NCI-H2081 (cell line): ENCODE data around the gene CBR3.
"Not testable (repeated sequence)": the region's sequence is repeated elsewhere in the genome, so short reads cannot be mapped to it uniquely, and the experiment has no call there.

Experiments used
- DNase-seq, 2 experiments: peaks; one replicate each; lab custom pipeline; 2025; lab: John Stamatoyannopoulos, UW

The CBR3 gene

DNA sequence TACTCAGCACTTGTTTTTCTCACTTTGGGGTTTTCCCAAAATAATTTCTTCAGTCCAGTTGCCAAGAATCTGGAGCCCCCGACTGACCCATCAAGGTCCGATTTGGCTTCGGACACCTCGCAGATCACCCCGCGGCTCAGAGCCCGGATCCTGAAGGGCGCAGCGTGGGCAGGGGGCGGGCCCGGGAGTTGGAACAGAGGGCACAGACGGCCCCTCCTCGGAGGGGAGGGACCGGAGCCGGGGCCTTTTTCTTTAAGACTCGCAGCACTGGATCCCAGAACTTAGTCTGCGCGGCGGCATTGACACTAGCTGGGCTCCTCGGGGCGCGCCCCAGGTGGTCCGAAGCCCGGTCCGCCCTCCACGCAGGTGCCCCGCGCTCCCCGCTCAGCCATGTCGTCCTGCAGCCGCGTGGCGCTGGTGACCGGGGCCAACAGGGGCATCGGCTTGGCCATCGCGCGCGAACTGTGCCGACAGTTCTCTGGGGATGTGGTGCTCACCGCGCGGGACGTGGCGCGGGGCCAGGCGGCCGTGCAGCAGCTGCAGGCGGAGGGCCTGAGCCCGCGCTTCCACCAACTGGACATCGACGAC lies at the start of gene CBR3:
Gene CBR3 (plus strand): TSS at position 277 of the 588 bp plus-strand sequence. CDS start 114 bp downstream, at position 391.
- DNase-seq = peak in 1 of 2 experiments; percentile 21

DNA sequence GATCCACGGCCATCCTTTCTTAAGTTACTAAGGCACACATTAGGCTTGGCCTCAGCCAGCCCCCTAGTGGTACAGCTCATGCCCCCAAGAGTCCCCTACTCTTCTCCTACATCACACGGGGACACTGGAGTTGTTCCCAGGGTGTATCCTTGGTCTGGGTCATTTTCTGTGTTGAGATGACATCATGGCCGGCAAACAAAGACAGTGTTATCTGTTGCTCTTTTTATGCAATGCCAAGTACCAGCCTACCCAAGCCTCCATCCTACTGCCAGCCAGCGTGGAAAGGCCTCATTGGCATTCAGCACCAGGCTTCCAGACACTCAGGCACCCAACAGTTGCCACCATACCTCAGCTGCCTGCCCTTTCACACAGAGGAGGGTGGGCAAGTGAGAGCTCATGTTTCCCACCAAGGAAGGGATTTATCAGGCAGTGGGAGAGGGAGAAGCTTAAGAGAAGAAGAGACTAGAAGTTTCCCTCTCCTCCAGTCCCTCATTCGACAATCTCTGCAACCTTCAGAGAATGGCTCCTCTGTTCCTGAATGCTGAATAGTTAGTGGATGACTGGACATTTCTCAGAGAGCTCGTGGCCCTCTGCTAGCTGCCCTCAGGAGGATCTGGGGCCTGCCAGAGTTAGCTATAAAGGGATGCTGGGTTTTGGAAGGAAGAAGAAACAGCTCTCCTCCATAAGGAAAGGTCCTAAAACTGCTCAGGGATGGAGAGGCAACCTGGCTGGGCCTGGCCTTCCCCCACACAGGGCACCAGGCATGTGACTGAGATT lies 47.3 kb upstream of the CBR3 start:
- no peak for DNase-seq

DNA sequence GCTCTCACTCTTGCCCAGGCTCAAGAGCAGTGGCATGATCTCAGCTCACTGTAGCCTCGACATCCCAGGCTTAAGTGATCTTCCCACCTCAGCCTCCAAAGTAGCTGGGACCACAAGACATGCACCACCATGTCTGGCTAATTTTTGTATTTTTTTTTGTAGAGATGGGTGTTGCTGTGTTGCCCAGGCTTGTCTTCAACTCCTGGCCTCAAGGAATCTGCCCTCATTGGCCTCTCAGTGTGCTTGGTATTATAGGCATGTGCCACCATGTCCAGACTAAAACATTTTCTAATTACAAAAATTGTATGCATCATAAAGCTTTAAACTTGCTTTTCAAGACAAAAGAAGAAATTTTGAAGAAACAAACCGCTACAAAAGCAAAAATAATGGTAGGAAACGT lies 44.9 kb upstream of the CBR3 start:
- DNase-seq = no peak

DNA sequence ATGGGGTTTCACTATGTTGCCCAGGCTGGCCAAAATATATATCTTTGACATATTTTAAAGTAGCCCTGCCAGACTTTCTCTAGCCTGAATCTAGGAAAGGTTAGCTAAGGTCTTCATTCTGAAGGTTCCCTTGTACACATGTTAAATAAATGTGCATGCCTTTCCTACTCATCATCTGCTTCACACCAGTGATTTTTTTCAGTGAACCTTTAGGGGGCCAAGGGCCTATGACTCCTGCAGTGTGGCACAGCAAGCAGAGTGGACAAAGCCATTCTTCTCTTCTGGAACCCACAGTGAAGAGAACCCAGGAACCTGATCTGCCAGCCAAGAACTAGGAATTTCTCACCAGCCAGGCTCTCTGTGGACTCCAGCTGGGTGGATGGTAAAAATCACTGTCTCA lies 42.2 kb upstream of the CBR3 start:
- DNase-seq = no peak

DNA sequence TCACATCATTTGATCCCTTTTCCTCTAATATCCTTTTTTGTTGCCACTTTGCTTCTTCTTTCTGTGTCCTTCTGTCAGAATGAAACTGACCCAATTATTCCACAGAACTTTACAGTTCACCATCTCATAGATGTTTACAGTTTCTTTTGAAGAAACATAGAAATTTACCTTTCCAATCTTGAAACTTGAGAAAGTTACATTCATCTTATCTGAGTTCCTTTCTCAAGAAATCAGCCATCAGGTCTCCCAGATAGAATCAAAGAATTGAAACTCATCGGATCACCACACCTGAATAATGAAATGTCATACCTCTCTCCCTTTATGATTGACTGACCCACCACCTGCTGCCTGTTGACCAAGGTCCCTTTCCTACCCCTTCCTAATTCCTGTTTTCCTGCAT lies 41.4 kb upstream of the CBR3 start:
- DNase-seq = no peak

DNA sequence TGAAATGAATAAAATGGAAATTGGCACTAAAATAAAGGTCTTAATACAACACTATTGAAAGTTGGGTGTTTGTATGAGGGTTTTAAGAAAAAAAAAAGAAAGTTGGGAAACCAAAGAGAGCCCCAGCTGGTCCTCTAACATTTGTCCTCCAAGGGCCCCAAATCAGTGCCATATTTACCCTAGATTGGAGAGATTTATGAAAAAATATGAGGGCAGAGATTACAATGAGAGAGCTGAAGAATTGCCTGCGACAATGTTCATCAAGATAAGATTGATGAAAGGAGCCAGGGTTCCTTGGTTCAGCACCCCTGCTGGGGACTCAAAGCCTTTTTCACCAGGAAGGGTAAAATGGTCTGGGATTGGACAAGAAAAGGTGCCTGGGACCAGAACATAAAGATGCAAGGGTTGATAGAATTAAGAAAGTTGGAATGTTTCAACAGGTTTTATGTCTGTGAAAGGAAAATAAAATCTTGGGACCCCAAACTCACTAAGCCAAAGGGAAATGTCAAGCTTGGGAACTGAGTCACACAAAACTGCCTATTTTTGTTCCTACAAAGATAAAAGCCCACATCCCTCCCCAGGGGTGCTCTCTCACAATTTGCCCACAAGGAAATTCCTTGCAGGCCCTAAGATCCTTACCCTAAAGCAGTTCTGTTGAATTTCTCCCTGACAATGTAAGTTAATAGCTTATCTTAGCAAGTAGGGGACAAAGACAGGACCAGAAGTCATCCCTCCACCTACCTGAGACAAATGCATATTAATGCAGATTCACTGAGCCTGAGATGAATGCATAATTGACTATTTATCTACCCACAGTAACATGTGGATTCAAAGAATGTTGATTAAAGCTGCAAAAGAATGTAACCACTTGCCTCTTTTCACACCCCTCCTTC lies 38.2 kb upstream of the CBR3 start:
- no peak for DNase-seq

DNA sequence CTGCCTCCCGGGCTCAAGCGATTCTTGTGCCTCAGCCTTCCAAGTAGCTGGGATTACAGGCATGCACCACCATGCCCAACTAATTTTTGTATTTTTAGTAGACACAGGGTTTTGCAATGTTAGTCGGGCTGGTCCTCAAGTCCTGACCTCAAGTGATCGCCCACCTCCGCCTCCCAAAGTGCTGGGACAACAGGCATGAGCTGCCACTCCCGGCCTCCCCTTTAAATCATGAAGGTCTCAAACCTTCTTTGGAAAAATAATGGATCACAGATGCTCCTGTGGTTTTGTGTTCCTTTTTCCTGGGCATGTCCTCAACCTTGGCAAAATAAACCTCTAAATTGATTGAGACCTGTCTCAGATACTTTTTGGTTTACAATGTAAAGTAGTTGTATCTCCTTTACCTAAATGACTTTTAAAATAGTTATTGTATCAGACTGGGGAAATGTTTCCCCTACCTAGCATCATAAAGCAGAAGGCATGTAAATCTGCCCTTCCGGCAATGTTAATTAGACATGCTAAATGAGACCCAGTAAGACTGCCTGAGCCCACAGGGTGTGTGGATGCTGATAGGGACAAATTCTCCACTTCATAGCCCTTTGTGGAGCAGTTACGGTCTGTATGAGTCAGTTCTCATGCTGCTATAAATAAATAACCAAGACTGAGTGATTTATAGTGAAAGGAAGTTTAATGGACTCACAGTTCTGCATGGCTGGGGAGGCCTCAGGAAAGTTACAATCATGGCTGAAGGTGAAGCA lies 37.3 kb upstream of the CBR3 start:
- DNase-seq = no peak

DNA sequence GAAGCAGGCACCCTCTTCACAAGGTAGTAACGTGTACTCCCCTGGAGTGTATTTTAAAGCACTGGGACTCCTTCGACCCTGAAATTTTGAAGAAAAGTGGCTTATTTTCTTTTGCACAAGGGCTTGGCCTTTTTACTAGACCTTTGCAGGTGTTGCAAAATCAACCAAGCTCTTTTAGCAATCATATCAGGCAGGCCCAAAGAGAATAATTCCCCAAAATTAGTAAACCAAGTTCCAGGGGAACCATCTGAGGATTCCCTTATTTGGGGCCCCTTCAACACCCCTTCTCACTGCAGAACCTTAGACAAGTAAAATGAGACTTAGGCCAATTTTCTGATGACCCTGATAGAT lies 36.7 kb upstream of the CBR3 start:
- no peak for DNase-seq

DNA sequence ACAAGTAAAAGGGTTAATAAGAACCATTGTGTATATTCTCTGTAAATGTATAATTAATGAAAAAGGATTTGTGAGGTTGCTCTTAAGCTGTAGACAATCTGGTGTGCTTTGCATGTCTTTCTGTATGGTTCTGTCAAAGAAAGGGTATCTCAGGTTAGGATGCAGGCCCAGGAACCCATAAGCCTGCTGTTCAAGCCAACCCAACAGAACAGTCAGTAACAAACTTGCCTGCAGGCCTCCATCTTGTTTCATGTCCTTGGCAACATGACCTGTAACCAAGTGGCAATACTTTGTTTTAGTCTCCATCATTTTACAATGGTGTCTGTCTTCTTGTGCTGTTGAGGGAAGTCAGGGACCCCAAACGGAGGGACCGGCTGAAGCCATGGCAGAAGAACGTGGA lies 35.9 kb upstream of the CBR3 start:
- DNase-seq = no peak

DNA sequence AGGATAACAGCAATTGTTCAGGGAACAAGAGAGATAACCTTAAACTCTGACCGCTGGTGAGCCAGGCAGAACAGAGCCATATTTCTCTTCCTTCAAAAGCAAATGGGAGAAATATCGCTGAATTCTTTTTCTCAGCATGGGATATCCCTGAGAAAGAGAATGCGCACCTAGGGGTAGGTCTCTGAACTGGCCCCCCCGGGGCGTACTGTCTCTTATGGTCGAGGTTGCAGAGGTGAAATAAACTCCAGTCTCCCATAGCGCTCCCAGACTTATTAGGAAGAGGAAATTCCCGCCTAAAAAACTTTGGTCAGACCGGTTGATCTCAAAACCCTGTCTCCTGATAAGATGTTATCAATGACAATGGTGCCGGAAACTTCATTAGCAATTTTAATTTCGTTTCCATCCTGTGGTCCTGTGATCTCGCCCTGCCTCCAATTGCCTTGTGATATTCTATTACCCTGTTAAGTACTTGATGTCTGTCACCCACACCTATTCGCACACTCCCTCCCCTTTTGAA lies 35.1 kb upstream of the CBR3 start:
- not testable (repeated sequence) for DNase-seq

DNA sequence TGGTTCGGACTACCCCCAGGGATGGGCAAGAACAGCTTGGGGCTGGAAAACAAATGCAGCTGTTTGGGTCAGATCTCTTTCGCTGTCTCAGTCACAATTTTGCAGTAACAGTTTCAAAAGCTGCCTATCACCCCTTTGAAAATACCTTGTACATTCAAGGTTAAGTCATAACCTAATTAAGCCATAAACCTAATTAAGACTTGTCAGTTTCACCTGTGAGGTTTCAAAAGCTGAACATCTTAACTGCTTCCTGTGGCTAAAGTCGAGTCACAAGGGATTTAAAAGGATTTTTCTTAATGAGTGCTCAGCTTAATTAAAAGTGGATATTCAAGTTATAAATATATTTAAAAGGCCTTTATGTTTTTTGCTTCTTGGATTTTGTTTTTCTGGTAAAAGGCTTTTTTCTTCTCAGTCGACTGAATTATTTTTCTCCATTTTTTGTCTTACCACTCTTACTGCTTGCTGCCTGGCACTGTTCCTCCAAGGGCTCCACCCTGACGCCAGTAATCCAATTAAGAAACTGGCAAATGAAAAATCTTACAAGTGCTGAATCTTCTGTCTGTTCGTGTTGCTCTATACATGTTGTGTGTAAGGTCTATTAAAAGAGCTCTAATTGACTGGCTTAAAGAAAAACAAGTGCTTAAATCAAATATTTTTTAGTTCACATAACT lies 33.8 kb upstream of the CBR3 start:
- no peak for DNase-seq

DNA sequence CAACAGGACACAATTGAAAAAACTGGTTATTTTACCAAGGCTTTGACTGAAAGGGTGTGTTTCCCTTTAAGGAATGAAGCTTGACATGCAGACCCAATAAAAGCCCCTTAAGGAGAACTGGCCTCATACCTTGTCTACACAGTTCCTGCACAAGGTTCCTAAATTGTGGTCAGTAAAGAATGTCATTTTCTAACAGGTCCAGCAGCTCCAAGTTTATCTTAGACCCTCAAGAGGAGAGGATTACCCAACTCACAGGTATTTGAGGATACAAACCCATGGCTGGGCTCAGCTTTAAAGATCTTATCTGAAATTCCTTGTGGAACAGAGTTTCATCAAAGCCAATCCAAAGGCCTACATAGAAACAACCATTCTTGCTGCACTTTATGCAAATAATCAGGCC lies 31.4 kb upstream of the CBR3 start:
- DNase-seq = no peak

DNA sequence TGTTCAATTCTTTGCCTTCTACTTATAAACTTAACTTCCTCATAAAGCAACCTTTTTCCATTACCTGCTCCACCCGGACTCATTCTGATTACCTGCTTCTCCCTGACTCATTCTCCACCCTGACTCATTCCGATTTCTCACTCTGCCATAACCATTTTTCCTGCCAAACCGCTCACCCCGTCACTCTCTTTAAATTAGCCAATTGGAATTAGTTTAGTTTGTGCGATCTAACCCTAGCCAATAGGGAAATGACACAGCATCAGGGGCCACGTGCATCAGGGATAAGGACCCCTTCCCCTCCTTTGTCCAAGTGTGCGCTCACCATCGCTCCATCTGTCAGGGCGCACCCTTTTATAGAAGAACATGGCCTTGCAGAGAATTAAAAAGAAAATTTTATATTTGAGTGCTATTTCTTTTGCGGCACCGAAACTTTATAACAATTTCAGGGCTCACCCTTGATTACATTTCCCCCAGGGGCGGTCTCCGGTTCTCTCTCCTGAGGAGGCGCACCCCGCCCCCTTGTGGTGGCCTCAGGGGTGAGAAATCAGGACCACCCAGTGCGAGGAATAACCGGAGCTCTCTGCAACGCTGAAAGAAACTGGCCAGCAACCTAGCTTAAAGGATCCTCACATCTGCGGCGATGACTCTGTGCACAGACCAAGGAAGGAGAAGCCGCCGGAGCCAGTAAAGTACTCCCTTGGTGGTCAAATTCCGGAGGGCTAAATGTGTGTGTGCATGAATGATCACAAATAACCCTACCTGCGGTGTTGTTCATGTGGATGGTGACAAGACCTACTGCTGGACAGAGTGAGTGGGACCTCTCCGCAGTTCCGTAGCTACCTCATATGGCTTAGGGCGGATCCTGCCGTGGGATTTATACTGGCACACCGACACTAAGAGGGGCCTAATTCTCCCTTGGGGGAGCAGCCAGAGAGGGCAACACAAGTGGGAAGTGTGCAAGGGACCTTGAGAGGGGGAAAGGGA lies 30.3 kb upstream of the CBR3 start:
- no peak for DNase-seq

DNA sequence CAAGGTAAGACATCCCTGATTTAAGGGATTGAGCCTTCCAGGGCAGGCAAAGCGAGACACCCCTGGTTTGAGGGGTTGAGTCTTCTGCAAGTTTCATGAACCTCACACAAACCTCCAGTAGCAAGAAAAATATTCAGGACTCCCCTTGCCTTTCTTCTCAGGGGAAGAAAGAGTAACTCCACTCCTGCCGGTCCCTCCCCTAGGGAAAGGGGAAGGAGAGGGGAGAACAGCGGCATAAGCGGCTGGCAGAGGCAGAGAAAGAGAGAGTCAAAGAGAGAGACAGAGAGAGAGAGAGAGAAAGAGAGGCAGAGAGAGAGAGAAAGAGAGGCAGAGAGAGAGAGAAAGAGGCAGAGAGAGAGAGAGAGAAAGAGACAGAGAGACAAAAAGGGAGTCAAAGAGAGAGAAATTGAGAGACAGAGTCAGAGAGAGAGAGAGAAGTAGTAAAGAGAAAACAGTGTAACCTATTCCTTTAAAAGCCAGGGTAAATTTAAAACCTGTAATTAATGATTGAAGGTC lies 29.5 kb upstream of the CBR3 start:
- DNase-seq = no peak

DNA sequence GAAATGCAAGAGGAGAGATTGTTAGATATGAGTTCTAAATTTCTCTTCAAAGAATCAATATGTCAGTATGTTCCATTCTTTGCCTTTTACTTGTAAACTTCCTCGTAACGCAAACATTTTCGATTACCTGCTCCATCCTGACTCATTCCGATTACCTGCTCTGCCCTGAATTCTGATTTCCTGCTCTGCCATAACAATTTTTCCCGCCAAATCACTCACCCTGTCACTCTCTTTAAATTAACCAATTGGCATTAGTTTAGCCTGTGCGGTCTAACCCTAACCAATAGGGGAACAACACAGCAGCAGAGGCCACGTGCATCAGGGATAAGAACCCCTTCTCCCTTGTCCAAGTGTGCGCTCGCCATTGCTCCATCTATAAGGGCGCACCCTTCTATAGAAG lies 25.0 kb upstream of the CBR3 start:
- DNase-seq = no peak

DNA sequence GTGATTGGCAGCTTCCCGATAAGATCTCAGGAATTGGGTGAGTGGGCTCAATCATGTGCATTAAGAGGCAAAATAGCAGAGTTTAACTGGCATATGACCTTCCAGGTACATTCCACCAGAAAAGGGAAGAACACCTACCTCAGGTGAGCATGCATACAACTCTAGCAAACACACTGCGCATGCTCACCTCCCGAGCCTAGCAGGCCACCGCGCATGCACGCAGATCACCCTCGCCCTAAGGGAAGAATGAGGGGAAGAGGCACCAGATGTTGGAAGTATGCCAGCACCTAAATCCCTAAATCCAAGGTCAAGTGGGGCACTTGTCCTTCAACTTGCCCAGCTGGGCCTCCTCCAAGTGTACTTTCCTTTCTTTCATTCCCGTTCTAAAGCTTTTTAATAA lies 23.6 kb upstream of the CBR3 start:
- DNase-seq = no peak

DNA sequence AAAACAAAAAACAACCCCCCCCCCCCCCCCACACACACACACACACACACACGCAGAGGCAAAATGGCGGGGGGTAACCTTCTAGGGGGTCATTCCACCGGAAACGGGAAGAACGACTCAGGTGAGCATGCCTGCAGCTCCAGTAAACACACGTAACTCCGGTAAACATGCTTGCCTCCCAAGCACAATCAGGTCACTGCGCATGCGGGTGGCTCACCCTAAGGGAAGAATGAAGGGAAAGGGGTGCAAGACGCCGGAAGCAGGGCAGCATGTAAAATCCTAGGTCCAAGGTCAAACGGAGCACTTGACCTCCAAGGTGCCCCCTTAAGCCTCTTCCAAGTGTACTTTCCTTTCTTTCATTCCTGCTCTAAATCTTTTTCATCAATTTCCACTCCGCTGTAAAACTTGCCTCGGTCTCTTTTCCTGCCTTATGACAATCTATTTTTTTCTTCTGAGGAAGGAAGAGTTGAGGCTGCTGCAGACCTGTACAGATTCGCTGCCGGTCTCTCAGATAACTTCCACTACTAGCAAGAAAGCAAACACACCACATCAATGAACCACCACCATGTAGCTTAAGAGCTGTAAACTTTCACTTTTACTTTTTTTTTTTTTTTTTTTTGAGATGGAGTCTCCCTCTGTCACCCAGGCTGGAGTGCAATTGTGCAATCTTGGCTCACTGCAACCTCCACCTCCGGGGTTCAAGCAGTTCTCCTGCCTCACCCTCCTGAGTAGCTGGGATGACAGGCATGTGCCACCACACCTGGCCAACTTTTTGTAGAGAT lies 21.0 kb upstream of the CBR3 start:
- peak in 1 of 2 experiments; percentile 4 for DNase-seq

DNA sequence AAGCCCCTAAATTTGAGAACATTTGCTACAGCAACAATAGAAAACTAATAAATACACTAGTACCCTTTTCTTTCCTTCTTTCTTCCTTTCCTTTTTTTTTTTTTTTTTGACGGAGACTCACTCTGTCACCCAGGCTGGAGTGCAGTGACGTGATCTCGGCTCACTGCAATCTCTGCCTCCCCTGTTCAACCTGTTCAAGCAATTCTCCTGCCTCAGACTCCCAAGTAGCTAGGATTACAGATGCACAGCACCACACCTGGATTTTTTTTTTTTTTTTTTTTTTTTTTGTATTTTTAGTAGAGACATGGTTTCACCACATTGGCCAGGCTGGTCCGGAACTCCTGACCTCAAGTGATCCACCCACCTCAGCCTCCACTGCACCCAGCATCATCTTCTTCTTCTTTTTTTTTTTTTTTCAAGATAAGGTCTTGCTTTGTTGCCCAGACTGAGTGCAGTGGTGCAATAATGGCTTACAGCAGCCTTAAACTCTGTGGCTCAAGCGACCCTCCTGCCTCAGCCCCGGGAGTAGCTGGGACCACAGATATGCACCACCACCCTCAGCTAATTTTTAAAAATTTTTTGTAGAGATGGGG lies 19.6 kb upstream of the CBR3 start:
- no peak for DNase-seq

DNA sequence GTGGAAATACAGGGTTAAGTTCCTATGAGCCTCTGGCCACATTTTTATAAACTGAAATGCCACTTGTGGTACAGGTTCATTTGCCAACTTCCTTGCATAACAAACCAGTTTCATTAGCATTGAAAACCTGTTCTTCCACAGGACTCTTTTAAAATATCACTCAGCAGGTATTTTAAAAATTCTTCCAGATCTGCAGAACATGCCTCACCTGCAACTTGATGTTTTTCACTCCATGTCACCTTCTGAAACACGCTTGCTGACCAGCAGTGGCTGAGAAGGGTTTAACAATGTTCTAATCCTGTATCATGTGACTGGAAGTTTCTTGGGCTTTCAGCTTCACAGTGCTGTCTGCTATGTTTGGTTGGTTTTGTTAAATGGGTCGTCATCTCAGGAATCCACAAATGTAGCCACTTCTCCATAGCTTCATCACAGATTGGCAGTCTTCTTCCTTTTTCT lies 17.6 kb upstream of the CBR3 start:
- DNase-seq = no peak
